ENCODE measurements around the gene RANBP17. TPM values are rescaled to one million over a fixed set of nuclear protein-coding genes. Genes with fewer than 3 reads are reported as not detected.

RANBP17 gene
- total and polyA plus RNA-seq, 2 donors (not counting 1 experiment from before 2014, with no cell fraction given), result not detected

DNA sequence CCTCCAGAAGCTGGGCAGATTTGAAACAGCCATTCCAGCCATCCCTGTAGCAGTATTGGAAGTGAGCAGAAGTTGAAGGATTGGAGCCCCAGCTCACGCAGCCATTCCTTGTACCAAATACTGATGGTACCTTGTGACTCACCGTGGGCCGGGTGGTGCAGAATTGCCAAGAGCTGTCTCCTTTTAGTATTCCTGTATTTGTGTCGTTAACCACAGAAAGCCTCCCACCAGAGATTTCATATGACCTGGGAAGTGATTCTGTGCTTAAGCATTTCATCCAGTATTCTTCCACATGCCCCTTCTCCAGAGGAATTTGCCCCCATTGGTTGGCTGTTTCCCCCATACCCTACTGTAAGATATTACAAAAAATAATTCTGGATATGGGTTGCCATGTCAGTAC is 429.6 kb downstream of the RANBP17 start:
- no peak for ATAC-seq (ENCODE audit: low read depth)
- DNase-seq, result no peak
- no peak overlapping the region for H3K27ac Mint-ChIP-seq
- H3K27ac ChIP-seq (ENCODE audit: low read length in 2 of 2), result no peak overlapping the region
- peaks cover 0 to 7% (median 3%) of the 10 kb centered on the region in 4 experiments for H3K27me3 ChIP-seq (replicated peaks in 1 of 4; ENCODE audit: control extremely low read depth in 1 of 4, control insufficient read depth in 3 of 4, insufficient read depth in 4 of 4, low read length in 3 of 4)
- H3K4me2 ChIP-seq (replicated peaks; ENCODE audit: low read depth, low read length, poor library complexity, severe bottlenecking), result no peak overlapping the region
- H3K4me1 ChIP-seq (ENCODE audit: control insufficient read depth in 2 of 2, insufficient read depth in 2 of 2, low read length in 2 of 2), result no peaks in the 10 kb centered on the region
- H3K79me2 ChIP-seq (ENCODE audit: control insufficient read depth, insufficient read depth, low read length), result no peaks in the 10 kb centered on the region
- no peaks in the 10 kb centered on the region for H3K9me3 Mint-ChIP-seq (ENCODE audit: insufficient read depth)
- H3K36me3 ChIP-seq (replicated peaks in 1 of 2; ENCODE audit: control extremely low read depth in 1 of 2, control insufficient read depth in 1 of 2, extremely low read depth in 1 of 2, insufficient read depth in 2 of 2, low read length in 1 of 2), result no peaks in the 10 kb centered on the region
- intact Hi-C loops (cut with micrococcal nuclease), result no loop called here
- no CpG with 5 or more reads among the region's 4 CpGs for WGBS (ENCODE audit: insufficient coverage)
- TF ChIP-seq EZH2 (IDR thresholded peaks at IDR 0.05; ENCODE audit: borderline replicate concordance, insufficient read depth, low read depth, low read length, poor library complexity, severe bottlenecking) (no peak), CTCF (IDR thresholded peaks at IDR 0.05) (no peak)
- no peak overlapping the region for H3K4me3 ChIP-seq (ENCODE audit: control extremely low read depth in 1 of 5, extremely low read depth in 1 of 5, insufficient read depth in 1 of 5, low read depth in 2 of 5, low read length in 4 of 5)
- no peak overlapping the region for H3K9ac ChIP-seq (ENCODE audit: low read length)
- no peaks in the 10 kb centered on the region for H4K20me1 ChIP-seq (ENCODE audit: control insufficient read depth, insufficient read depth, low read length, poor library complexity, severe bottlenecking)
- no peaks in the 10 kb centered on the region for H3K4me1 Mint-ChIP-seq
- peaks cover 16% of the 10 kb centered on the region for H3K27me3 Mint-ChIP-seq
- ChIA-PET CTCF (no interaction called here), POLR2A (no interaction called here)
- no peaks in the 10 kb centered on the region for H3K9me3 ChIP-seq (ENCODE audit: control extremely low read depth in 1 of 3, control insufficient read depth in 2 of 3, insufficient read depth in 1 of 3, low read length in 2 of 3)
- no peak overlapping the region for H3K4me3 Mint-ChIP-seq
- H2AFZ ChIP-seq (ENCODE audit: insufficient read depth, low read depth, low read length, poor library complexity, severe bottlenecking), result no peak overlapping the region

DNA sequence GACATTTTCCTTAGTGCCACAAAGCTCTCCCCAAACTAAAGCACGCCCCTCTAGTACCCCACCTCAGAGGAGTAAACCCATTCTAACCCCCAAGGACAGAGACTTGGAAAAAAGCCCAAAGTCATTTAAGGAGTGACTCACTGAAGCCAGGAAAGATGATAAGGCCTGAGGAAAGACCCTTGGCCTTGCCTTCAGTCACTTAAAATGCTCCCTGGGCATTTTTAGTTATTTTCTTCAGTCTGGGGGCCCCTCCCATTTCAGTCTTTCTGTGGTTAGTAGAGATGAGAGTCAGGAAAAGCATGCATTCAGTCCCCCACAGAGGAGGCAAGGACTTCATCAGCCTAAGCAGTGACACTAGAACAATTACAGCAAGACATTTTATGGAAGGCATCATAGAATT is 433.5 kb downstream of the RANBP17 start:
- H3K27ac Mint-ChIP-seq, result no peak overlapping the region
- H2AFZ ChIP-seq (ENCODE audit: insufficient read depth, low read depth, low read length, poor library complexity, severe bottlenecking), result no peak overlapping the region
- no peak overlapping the region for H3K4me2 ChIP-seq (replicated peaks; ENCODE audit: low read depth, low read length, poor library complexity, severe bottlenecking)
- no peaks in the 10 kb centered on the region for H3K4me1 Mint-ChIP-seq
- H3K79me2 ChIP-seq (ENCODE audit: control insufficient read depth, insufficient read depth, low read length), result no peaks in the 10 kb centered on the region
- intact Hi-C loops (cut with micrococcal nuclease), result no loop called here
- no peak overlapping the region for H3K9ac ChIP-seq (ENCODE audit: low read length)
- ATAC-seq (ENCODE audit: low read depth) (no peak), DNase-seq (no peak)
- no peaks in the 10 kb centered on the region for H3K9me3 Mint-ChIP-seq (ENCODE audit: insufficient read depth)
- no peak overlapping the region for H3K27ac ChIP-seq (ENCODE audit: low read length in 2 of 2)
- no peaks in the 10 kb centered on the region for H3K36me3 ChIP-seq (replicated peaks in 1 of 2; ENCODE audit: control extremely low read depth in 1 of 2, control insufficient read depth in 1 of 2, extremely low read depth in 1 of 2, insufficient read depth in 2 of 2, low read length in 1 of 2)
- H3K4me3 ChIP-seq (ENCODE audit: control extremely low read depth in 1 of 5, extremely low read depth in 1 of 5, insufficient read depth in 1 of 5, low read depth in 2 of 5, low read length in 4 of 5), result no peak overlapping the region
- H3K4me1 ChIP-seq (ENCODE audit: control insufficient read depth in 2 of 2, insufficient read depth in 2 of 2, low read length in 2 of 2), result no peaks in the 10 kb centered on the region
- peaks cover 21% of the 10 kb centered on the region for H3K27me3 Mint-ChIP-seq
- no peak overlapping the region for H3K4me3 Mint-ChIP-seq
- 67% methylated on average over 1 of the region's 1 CpG for WGBS (ENCODE audit: insufficient coverage)
- TF ChIP-seq EZH2 (IDR thresholded peaks at IDR 0.05; ENCODE audit: borderline replicate concordance, insufficient read depth, low read depth, low read length, poor library complexity, severe bottlenecking) (no peak), CTCF (IDR thresholded peaks at IDR 0.05) (no peak)
- ChIA-PET CTCF (no interaction called here), POLR2A (no interaction called here)
- H3K27me3 ChIP-seq (replicated peaks in 1 of 4; ENCODE audit: control extremely low read depth in 1 of 4, control insufficient read depth in 3 of 4, insufficient read depth in 4 of 4, low read length in 3 of 4), result peaks cover 0 to 4% (median 0%) of the 10 kb centered on the region in 4 experiments
- H3K9me3 ChIP-seq (ENCODE audit: control extremely low read depth in 1 of 3, control insufficient read depth in 2 of 3, insufficient read depth in 1 of 3, low read length in 2 of 3), result no peaks in the 10 kb centered on the region
- no peaks in the 10 kb centered on the region for H4K20me1 ChIP-seq (ENCODE audit: control insufficient read depth, insufficient read depth, low read length, poor library complexity, severe bottlenecking)
